Spinal cord (tissue), 10 donors: ENCODE measurements around the gene KNSTRN. TPM values are rescaled to one million over a fixed set of nuclear protein-coding genes. Genes with fewer than 3 reads are reported as not detected.

Source experiments
- DNase-seq, 6 donors: peaks; one replicate each; pipeline versions ENCODE4 v3.0.0 to v3.0.0-alpha.2; 2013 to 2015; ENCODE audit warnings: low spot score in 6 of 6, low read depth in 4 of 6
- H3K27ac ChIP-seq: one replicate; pipeline ENCODE4 v1.5.1; 2013; ENCODE audit warnings: low read depth, low read length, control low read depth
- H3K27me3 ChIP-seq: one replicate; pipeline ENCODE4 v1.6.1; 2013; ENCODE audit warnings: low read length; ENCODE audit not compliant: control insufficient read depth, insufficient read depth
- H3K36me3 ChIP-seq: one replicate; pipeline ENCODE4 v1.6.1; 2013; ENCODE audit warnings: low read length; ENCODE audit not compliant: control insufficient read depth, insufficient read depth
- H3K4me1 ChIP-seq: one replicate; pipeline ENCODE4 v1.6.1; 2013; ENCODE audit warnings: low read length; ENCODE audit not compliant: control insufficient read depth, insufficient read depth
- H3K4me3 ChIP-seq: one replicate; pipeline ENCODE4 v1.5.1; 2013; ENCODE audit warnings: low read depth, low read length, control low read depth
- H3K9me3 ChIP-seq: one replicate; pipeline ENCODE4 v1.6.1; 2013; ENCODE audit warnings: low read length; ENCODE audit not compliant: control insufficient read depth, insufficient read depth
- WGBS: methylation state at CpG from one replicate; pipeline ENCODE4 v1.1.5; 2013; ENCODE audit warnings: missing lambda C conversion rate; ENCODE audit not compliant: insufficient coverage; 5-methylcytosine and 5-hydroxymethylcytosine counted together
- polyA plus RNA-seq, 2 donors: library from polyadenylated mRNA; unstranded; fragments of 120-200 nt; gene quantifications; one replicate each; pipeline ENCODE4 v1.2.1, GENCODE V29; 2013; ENCODE audit not compliant: insufficient read length in 2 of 2
- total RNA-seq, 2 donors: library from RNA; depleted of rRNA in 1 of 2; stranded (reverse); fragments of 120-200 nt in 1 of 2; fragments of >200 nt in 1 of 2; gene quantifications; one replicate each; pipeline versions ENCODE4 v1.2.3 to v1.2.4, GENCODE V29; 2013 to 2014
- donor health status: healthy.

Gene KNSTRN
- total and polyA plus RNA-seq, 4 donors = 30.1 to 36.2 (median 32.4) TPM

DNA sequence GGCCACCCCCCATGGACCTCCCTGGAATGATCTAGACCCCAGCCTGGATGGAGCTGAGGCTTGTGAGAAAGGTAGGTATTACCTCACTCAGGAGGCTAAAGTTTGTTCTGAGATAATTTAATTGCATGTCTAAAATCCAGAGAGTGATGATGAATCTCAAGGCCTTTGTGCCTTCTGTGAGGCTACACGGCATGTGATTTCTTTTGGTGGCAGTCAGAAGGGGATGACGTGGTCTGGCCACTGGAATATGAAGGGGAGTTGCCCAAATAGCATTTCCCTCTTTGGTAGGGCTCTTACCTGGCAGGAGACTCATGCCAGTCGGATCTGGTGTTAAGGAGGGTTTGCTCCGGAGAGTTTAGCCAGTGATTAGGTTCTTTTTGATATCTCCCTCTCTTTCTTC lies 60.7 kb downstream of the KNSTRN start:
- 87% methylated on average over 4 of the region's 4 CpGs for WGBS
- H3K27ac ChIP-seq = no peak overlapping the region
- H3K36me3 ChIP-seq = no peaks in the 10 kb centered on the region
- no peak for DNase-seq
- peaks cover 21% of the 10 kb centered on the region for H3K27me3 ChIP-seq
- no peak overlapping the region for H3K4me3 ChIP-seq
- H3K9me3 ChIP-seq = no peaks in the 10 kb centered on the region
- H3K4me1 ChIP-seq = peaks cover 45% of the 10 kb centered on the region

DNA sequence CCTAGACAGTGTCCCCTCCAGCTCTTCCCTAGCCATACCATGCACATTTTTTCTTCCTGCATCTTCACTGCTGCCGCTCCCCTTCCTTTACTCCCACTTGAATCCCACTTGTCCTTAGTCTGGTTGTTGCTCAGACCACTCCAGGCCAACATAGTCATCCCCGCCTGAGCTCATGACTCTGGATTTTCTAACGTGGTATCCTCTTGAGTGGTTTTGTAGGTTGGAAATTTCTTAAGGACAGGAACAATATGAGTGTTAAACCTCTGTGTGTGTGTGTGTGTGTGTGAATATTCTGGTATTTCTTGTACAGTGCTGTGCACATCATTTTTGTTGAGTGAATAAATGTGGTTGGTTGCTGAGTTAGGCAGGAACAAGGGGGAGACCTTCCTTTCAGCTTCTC lies 61.3 kb downstream of the KNSTRN start:
- H3K9me3 ChIP-seq = no peaks in the 10 kb centered on the region
- H3K4me3 ChIP-seq = no peak overlapping the region
- no peak for DNase-seq
- no peaks in the 10 kb centered on the region for H3K36me3 ChIP-seq
- WGBS = 74% methylated on average over 2 of the region's 3 CpGs
- H3K4me1 ChIP-seq = peaks cover 39% of the 10 kb centered on the region
- H3K27me3 ChIP-seq = peaks cover 15% of the 10 kb centered on the region
- H3K27ac ChIP-seq = no peak overlapping the region

Other genes starting within 250 kb of the KNSTRN start
- 10 to 100 TPM; 24.0 to 26.5 TPM for gene BUB1B, start 221.7 kb upstream of the KNSTRN start, total RNA-seq
- 10 to 100 TPM; 16.2 to 17.1 TPM for gene BUB1B, start 221.7 kb upstream of the KNSTRN start, polyA plus RNA-seq
- gene PAK6, start 143.7 kb upstream of the KNSTRN start, total RNA-seq = 1 to 10 TPM; 4.4 to 5.0 TPM
- 10 to 100 TPM; 25.6 to 25.7 TPM for gene PAK6, start 143.7 kb upstream of the KNSTRN start, polyA plus RNA-seq
- under 1 TPM in 1 of 2 donors, not detected in 1; 0.28 TPM for gene ANKRD63, start 99.7 kb upstream of the KNSTRN start, total RNA-seq
- under 1 TPM; 0.14 to 0.30 TPM for gene ANKRD63, start 99.7 kb upstream of the KNSTRN start, polyA plus RNA-seq
- gene PLCB2, start 74.8 kb upstream of the KNSTRN start, total RNA-seq = 10 to 100 TPM in 1 of 2 donors, 1 to 10 TPM in 1; 7.6 to 12.0 TPM
- gene PLCB2, start 74.8 kb upstream of the KNSTRN start, polyA plus RNA-seq = 10 to 100 TPM; 21.0 to 21.8 TPM
- 10 to 100 TPM; 17.0 to 20.6 TPM for gene INAFM2, start 59.0 kb upstream of the KNSTRN start, total RNA-seq
- 10 to 100 TPM; 26.1 to 29.6 TPM for gene INAFM2, start 59.0 kb upstream of the KNSTRN start, polyA plus RNA-seq
- 1 to 10 TPM; 1.8 to 3.0 TPM for gene CCDC9B, start 41.8 kb upstream of the KNSTRN start, total RNA-seq
- gene CCDC9B, start 41.8 kb upstream of the KNSTRN start, polyA plus RNA-seq = 1 to 10 TPM; 5.8 to 7.5 TPM
- not detected for gene PHGR1, start 31.7 kb upstream of the KNSTRN start, total RNA-seq
- gene PHGR1, start 31.7 kb upstream of the KNSTRN start, polyA plus RNA-seq = not detected
- 10 to 100 TPM in 1 of 2 donors, 1 to 10 TPM in 1; 7.8 to 13.3 TPM for gene DISP2, start 24.5 kb upstream of the KNSTRN start, total RNA-seq
- 10 to 100 TPM; 28.6 to 43.8 TPM for gene DISP2, start 24.5 kb upstream of the KNSTRN start, polyA plus RNA-seq
- 10 to 100 TPM; 45.5 to 50.6 TPM for gene IVD, start 23.1 kb downstream of the KNSTRN start, total RNA-seq
- 100 to 1,000 TPM in 1 of 2 donors, 10 to 100 TPM in 1; 76.9 to 105 TPM for gene IVD, start 23.1 kb downstream of the KNSTRN start, polyA plus RNA-seq
- gene BAHD1, start 58.2 kb downstream of the KNSTRN start, total RNA-seq = 10 to 100 TPM in 1 of 2 donors, 1 to 10 TPM in 1; 6.2 to 14.7 TPM
- 10 to 100 TPM; 22.8 to 25.3 TPM for gene BAHD1, start 58.2 kb downstream of the KNSTRN start, polyA plus RNA-seq
- gene CHST14, start 88.3 kb downstream of the KNSTRN start, total RNA-seq = 10 to 100 TPM in 1 of 2 donors, 1 to 10 TPM in 1; 5.4 to 16.6 TPM
- 10 to 100 TPM; 20.0 to 21.9 TPM for gene CHST14, start 88.3 kb downstream of the KNSTRN start, polyA plus RNA-seq
- 10 to 100 TPM; 19.7 to 23.7 TPM for gene CCDC32, start 182.3 kb downstream of the KNSTRN start, total RNA-seq
- gene CCDC32, start 182.3 kb downstream of the KNSTRN start, polyA plus RNA-seq = 10 to 100 TPM; 29.9 to 31.6 TPM
- gene RPUSD2, start 186.6 kb downstream of the KNSTRN start, total RNA-seq = 10 to 100 TPM in 1 of 2 donors, 1 to 10 TPM in 1; 8.2 to 11.4 TPM
- 10 to 100 TPM; 11.3 to 12.0 TPM for gene RPUSD2, start 186.6 kb downstream of the KNSTRN start, polyA plus RNA-seq
- gene KNL1, start 211.5 kb downstream of the KNSTRN start, total RNA-seq = 10 to 100 TPM; 11.2 to 13.7 TPM
- gene KNL1, start 211.5 kb downstream of the KNSTRN start, polyA plus RNA-seq = 1 to 10 TPM; 8.7 to 9.7 TPM